HG02885 (cell line): Measurements from ENCODE around the gene VWA8.
"Not testable (repeated sequence)": the region's sequence is repeated elsewhere in the genome, so short reads cannot be mapped to it uniquely, and the experiment has no call there.

Experiments used
- ATAC-seq: cut with Tn5 transposase; IDR thresholded peaks from one replicate; pipeline ENCODE4 v1.9.1; 2021; ENCODE audit warnings: mild to moderate bottlenecking; ENCODE audit not compliant: unreplicated experiment, poor library complexity

Gene VWA8

DNA sequence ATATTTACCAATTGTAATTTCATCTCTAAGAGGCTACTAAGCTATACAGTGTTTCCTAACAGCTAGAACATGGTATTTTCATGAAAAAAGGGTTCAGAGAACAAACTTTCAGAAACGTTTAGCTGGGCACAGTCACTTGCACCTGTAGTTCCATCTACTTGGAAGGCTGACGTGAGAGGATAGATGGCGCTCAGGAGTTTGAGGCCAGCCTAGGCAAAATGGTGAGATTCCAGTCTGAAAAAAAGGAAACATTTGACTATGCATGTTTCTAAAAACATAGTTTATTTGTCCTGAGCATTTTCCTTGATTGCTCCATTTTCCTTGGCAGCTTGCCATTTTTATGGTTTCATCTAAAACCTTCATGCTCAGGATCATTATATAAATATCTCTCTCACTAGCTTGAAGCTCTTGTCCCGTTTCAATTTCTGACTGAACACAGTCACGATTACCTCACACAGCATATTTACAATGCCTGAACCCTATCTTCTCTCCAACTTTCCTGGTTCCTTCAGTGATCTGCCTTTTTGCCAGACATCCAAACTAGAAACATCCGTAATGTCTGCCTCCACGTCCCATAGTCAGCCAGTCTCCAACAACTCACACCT is 302.8 kb downstream of the VWA8 start:
- ATAC-seq: no peak

DNA sequence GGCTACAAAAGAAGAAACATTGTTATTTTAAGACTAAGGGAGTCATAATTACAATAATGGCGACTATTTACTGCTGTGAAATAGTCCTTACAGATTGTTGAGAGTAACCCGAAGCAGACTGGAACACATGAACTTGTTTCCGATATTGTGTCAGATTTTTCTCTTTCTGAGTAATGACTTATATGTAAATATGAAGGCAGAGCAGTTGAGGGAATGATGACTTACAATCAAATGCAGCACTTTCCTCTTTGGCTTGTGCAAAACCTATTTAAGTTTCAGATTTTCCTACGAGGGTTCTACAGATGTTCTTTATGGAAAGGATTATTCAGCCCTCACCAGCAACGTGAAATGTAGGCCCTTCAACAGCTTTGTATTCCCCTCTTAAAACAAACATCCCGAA is 304.9 kb downstream of the VWA8 start:
- no peak for ATAC-seq

DNA sequence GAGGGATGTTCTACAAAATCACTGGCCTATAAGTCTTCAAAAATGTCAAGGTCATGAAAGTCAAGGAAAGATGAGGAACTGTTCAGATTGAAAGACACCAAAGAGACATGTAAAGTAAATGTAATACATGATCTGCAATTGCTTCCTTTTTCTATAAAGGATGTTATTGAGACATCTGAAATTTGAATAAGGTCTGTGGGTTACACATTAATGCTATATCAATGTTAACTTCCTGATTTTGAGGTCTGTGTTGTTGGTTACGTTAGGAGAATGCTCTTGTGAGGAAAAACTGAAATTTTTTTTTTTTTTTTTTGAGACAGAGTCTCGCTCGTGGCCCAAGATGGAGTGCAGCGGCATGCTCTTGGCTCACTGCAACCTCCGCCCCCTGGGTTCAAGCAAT is 306.1 kb downstream of the VWA8 start:
- no peak for ATAC-seq

DNA sequence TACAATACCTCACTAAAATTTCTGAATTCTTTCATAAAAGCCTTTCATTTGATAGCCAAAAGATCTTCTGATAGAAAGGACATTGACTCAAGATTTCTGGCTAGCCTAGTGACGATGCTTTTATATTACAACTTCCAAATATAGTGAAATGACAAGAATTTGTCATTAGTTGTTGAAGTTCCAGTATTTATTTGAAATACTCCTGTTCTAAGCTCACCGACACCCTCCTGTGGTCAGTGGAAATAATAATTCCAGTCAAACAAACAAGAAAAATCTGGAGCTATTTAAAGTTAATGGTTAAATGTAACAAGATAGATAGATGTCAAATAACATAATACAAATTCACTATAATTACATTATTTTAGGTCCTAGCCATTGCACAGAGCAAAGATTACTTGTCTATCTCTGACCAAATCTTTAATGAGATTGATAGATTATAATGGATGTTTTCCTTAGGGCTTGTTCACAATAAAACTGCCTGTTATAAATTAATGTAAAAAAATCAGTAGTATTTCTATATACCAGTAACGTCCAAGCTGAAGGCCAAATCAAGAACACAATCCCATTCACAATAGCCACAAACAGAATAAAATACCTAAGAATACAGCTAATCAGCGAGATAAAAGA is 308.1 kb downstream of the VWA8 start:
- ATAC-seq: no peak

DNA sequence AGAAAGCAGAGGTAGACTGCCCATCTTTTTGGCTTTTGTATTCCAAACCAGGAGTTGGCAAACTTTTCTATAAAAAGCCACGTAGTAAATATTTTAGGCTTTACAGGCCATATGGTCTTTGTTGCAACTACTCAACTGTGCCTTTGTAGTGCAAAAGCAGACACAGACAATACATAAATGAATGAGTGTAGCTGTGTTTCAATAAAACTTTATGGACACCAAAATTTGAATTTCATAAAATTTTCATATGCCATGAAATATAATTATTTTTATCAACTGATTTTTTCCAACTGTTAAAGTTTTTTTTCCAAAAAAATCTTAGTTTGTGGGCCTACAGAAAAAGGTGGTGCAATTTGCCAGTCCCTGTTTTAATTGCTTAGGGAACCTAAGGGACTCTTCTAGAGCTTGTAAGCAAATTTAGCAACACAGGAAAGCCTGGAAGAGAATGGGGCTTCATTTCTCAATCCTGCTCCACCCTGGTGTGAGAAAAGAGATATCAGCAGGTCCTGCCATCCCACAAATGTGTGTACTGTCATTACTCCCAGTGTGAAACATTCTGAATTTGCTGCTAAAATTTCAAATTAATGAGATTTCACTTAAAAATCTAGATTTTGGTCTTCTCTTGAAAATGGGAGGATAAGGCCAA is 309.4 kb downstream of the VWA8 start:
- no peak for ATAC-seq

DNA sequence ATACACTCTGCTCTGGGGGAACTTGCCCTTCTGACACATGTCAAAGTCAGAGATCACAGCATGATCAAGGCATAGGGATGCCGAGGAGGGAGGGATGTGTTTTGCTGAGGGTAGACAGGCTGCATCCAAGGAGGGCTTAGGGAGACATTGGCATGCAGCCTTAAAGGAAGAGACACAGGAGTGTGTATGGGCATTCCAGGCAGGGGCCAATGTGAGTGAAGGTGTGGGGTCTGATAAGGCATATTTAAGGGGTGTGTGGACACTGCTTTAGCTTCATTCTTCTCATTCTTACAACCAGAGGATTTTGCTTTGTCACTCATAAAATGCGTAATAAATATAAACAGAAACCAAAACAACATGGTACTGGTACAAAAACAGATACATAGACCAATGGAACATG is 310.2 kb downstream of the VWA8 start:
- ATAC-seq: no peak

DNA sequence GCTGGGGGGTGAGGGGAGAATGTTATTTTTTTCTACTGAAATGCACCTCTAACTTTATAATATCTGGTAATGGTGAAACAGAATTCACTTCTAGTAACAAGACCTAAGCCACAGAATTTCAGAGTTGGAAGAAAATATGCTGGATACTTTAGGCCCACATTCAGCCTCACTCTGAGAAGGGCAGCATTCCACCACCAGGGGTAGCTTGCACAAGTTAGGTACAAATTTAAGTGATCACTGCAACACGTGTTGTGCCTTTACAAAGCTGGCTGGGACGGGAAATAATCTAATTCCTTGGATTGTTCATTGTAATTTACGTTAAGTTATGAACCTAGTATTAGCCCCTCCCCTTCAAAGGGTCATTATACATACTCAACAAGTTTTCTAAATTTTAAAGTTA is 311.2 kb downstream of the VWA8 start:
- no peak for ATAC-seq

DNA sequence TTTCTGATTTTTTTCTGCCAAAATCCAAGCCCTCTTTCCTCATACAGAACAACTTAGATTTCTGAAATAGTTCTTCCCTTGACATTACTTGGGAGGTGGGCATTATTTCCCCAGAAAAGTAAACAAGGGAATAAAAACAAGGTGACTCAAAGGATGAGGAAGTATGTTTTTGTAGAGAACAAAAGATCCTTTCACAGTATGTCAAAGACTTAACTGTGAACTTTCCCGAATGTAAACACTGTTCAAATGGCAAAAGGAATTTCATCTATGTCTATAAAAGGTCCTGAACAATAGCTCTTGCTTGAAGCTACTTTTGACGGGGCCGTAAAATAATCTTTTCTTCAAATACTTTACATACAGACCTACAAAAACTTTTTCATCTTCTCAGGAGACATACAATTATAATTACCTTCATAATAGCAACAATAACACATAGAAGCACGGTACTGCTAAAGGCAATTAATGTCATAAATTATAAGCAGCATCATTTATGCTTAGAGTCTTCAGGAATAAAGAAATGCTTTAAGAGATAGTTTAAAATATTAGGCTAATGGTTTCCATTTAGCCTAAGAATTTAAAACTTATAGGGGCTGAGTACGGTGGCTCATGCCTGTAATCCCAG is 312.5 kb downstream of the VWA8 start:
- no peak for ATAC-seq

DNA sequence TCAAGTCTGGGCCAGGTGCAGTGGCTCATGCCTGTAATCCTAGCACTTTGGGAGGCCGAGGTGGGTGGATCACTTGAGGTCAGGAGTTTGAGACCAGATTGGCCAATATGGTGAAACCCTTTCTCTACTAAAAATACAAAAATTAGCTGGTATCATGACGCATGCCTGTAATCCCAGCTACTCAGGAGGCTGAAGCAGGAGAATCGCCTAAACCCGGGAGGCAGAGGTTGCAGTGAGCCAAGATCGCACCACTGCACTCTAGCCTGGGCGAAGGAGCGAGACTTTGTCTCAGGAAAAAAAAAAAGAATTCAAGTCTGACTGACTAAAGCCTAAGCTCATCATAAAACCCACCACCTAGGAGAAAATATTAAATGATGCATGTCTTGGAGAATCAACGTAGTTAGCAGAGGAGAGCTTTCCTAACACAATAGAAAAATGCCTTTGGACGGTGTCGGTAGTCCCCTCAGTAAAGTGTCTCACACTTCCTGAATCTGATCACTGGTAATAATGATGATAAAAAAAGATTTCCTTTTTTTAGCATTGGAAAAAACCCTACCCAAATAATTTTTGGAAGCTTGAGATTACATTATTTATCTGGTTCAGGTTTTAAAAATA is 313.1 kb downstream of the VWA8 start:
- not testable (repeated sequence) for ATAC-seq

DNA sequence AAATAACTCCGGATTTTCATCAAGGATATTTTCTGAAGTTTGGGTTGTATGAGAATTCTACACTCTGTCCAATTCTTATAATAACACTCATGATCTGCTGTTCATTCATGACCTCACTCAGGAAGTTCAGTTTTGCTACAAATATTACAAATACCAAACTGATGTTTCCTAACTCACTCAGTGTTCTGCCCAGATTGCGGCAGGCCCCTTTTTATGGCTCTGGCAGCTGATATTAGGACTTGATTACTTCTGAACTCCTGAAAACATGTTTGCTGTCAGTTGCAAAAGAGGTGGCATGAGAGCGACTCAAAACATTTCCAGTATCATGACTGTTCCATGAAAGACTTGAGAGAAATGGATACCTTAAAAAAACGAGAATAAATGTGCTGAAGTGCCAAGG is 315.6 kb downstream of the VWA8 start:
- no peak for ATAC-seq

DNA sequence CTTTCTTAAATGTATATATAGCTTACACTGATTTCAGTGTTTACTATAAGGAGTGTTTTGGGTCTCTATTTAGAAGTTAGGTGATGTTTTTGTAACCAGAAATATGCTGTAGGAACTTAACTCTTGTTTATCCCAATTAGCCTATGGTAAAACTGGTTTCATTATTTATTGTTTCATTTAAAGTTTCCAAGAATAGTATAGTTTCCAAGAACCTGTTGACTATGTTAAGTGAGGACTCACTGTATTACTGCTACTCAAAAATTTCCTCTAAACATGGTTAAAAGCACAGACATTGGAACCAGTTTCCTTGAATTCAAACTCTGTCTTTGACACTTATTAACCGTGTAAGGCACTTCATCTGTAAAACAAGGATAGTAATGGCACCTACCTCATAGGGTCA is 316.2 kb downstream of the VWA8 start:
- ATAC-seq: no peak

DNA sequence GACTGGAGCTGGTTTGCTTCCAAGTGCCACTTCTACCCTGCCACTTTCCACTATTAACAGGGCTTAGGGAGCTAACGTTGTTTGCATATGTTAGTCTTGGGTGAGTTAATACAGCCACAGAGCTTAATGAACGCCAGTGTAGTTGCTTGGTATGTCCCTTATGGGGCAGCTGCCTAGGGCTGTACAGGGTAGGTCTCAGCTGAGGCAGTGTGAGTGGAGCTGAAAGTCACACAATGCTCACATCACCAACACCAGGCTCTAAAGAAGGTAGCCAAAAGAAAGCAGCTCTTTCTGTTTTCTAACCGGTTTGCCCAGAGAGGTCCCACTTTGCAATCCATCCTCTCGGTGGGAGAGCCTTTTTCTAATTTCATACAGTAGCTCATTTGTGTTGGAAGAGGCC is 317.4 kb downstream of the VWA8 start:
- ATAC-seq: no peak

DNA sequence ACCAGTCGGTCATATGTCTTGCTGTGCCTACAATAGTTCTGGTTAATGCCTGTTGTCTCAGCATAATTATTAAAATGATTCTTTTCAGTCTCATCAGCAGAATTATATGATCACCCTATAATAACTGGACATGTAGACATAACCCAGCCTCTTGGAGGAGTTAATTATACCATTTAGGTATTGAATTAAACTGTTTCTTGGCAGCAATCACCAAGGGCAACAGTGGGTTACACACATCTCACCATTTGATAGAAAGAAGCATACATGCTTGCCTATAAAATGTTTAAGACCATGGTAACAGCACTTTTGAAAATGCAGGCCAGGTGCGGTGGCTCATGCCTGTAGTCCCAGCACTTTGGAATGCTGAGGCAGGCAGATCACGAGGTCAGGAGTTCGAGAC is 318.9 kb downstream of the VWA8 start:
- no peak for ATAC-seq

DNA sequence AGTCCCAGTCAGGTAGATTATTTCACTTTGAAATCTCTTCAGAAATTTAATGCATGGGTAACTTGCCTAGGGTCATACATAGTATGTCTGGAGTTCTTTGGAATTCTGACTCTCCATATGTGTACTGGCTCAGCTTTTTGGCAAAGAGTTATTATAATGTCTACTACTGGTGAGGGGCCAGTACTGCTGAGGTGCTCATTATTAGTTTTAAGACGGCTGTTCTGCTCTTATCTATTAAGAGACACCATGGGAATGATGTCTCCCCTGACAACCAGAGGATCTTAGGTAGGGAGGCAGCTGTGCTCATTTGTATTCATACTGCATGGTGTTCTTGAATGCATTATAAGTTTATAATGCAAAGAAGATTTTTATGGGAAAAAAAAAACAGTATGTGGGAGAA is 319.5 kb downstream of the VWA8 start:
- ATAC-seq: no peak

DNA sequence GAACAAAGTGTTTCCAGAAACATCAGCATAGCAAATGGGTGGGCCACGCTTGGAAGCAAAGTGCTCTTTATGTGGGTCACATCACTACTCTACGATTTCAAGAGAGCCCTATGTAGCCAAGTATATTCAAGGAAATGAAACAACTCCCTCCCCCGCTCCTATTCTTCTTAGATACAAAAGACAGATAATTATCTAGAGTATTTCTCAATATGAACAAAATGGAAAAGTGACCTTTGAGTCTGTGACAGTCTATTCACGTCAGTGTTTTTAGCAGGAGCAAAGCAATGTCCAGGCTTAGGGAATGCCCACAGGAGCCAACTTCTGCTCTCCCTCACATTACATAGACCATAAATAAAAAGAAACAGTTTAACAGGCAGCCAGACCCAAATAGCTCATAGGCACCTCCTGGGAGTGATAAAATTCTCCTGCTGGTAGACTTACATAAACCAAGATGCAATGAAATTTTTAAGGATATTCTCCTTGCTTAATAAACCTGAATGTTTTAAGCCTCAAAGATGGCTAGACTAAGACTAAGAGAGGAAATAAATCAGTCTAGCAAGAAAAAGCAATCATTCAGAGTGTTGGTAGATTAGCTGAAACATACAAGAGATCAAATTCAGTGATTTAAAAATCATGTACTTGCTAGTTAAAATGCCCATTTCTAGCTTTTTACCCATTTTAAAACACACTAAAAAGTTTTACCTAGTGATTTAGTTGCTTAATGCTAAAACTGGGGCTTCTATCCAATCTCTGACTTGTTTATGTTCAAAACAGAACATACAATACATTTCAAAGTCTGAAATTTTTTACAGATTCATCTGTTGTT is 320.7 kb downstream of the VWA8 start:
- ATAC-seq: no peak

DNA sequence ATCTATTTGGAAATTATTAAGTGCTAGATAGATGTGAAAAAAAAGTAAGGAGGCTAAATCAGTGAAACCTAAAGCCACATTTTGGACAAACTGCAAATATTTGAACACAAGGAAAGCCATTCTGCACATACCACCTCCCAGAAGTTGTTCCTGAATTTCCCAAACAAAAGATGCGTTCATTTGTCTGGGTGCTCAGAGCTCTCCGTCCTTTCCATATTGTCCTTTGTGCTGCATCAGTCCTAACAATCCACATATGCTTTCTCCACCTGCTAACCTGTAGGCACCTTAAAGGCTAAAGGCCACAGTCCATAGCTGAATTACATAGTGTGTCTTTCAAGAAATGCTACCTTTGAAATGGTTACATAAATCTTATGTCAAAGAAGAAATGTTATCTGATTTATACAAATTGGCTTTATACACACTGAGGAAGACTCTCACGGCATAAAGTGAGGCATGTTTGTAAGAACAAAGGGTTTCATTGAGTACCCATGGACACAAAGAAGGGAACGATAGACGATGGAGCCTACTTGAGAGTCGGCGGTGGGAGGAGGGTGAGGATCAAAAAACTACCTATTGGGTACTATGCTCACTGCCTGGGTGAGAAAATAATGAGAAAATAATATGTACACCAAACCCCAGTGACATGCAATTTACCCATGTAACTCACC is 321.5 kb downstream of the VWA8 start:
- no peak for ATAC-seq

DNA sequence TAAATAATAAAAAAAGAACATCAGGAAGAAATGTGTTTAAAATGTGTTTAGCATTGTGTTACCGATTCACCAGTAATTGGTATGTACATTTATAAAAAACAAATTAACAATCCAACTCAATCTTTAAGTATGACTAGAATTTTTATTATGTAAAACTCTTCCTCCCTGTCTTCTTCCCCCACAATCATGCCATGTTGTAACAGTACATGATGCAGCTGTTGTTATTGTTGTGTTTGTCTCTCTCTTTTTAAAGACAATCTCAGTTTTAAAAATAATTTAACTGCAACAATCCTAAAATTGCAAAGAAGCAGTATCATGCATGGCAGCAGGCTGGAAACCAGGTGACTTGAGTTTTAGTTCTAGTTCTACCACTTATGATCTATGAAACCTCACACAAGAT is 323.3 kb downstream of the VWA8 start:
- ATAC-seq: no peak

DNA sequence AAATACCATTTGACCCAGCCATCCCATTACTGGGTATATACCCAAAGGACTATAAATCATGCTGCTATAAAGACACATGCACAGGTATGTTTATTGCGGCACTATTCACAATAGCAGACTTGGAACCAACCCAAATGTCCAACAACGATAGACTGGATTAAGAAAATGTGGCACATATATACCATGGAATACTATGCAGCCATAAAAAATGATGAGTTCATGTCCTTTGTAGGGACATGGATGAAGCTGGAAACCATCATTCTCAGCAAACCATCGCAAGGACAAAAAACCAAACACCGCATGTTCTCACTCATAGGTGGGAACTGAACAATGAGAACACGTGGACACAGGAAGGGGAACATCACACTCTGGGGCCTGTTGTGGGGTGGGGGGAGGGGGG is 323.9 kb downstream of the VWA8 start:
- ATAC-seq: not testable (repeated sequence)

DNA sequence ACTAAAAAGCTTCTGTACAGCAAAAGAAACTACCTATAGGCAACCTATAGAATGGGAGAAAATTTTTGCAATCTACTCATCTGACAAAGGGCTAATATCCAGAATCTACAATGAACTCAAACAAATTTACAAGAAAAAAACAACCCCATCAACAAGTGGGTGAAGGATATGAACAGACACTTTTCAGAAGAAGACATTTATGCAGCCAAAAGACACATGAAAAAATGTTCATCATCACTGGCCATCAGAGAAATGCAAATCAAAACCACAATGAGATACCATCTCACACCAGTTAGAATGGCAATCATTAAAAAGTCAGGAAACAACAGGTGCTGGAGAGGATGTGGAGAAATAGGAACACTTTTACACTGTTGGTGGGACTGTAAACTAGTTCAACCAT is 324.3 kb downstream of the VWA8 start:
- ATAC-seq: not testable (repeated sequence)

DNA sequence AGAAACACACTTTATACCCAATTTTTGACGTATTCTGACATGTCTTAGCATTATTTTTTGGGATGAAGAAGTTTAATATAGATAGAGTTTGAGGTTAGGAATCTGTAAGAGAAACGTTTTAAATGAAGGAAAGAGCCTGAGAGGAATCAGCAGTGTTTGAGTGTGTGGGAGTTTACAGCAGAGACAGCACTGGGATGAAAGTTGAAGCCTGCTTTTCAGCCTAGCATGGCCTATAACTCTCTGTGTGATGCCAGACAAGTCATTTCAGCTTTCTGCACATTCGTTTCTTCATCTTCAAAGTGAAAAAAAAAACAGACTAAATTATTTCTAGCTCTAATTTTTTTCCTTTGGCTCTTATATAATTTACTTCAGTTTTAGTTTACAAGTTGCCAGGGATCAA is 326.5 kb downstream of the VWA8 start:
- ATAC-seq: no peak
